Measurements from ENCODE around the gene ADAMTSL5.

Gene ADAMTSL5

GRCh38 chr19:1483979-1484428, 28.8 kb downstream of the ADAMTSL5 start:
- TF ChIP-seq ZBTB7A (IDR thresholded peaks at IDR 0.05; ENCODE audit: low read depth) (no peak), FOXM1 (IDR thresholded peaks at IDR 0.05; ENCODE audit: borderline replicate concordance, low read depth) (no peak), RAD21 (IDR thresholded peaks at IDR 0.05; ENCODE audit: low read depth) (no peak), NFIC (IDR thresholded peaks at IDR 0.05) (no peak), TEAD4 (IDR thresholded peaks at IDR 0.05) (no peak), CEBPB (IDR thresholded peaks at IDR 0.05) (no peak), REST (IDR thresholded peaks at IDR 0.05; ENCODE audit: low read depth) (no peak), EGR1 (IDR thresholded peaks at IDR 0.05) (no peak), TCF12 (IDR thresholded peaks at IDR 0.05; ENCODE audit: low read depth) (no peak), TAF1 (IDR thresholded peaks at IDR 0.05; ENCODE audit: low read depth) (no peak), EP300 (IDR thresholded peaks at IDR 0.05; ENCODE audit: borderline replicate concordance) (no peak), YY1 (IDR thresholded peaks at IDR 0.05; ENCODE audit: low read depth) (no peak), MAX (IDR thresholded peaks at IDR 0.05) (no peak), CREB1 (IDR thresholded peaks at IDR 0.05; ENCODE audit: low read depth) (no peak), USF1 (IDR thresholded peaks at IDR 0.05) (no peak)

GRCh38 chr19:1483131-1483978, 29.5 kb downstream of the ADAMTSL5 start:
- TF ChIP-seq EP300 (IDR thresholded peaks at IDR 0.05; ENCODE audit: borderline replicate concordance) (no peak), TCF12 (IDR thresholded peaks at IDR 0.05; ENCODE audit: low read depth) (no peak), RAD21 (IDR thresholded peaks at IDR 0.05; ENCODE audit: low read depth) (no peak), CREB1 (IDR thresholded peaks at IDR 0.05; ENCODE audit: low read depth) (no peak), ZBTB7A (IDR thresholded peaks at IDR 0.05; ENCODE audit: low read depth) (no peak)

GRCh38 chr19:1482361-1483130, 30.3 kb downstream of the ADAMTSL5 start:
- TF ChIP-seq MAX (IDR thresholded peaks at IDR 0.05), result no peak
- TF ChIP-seq CEBPB (IDR thresholded peaks at IDR 0.05), result no peak
- no peak for TF ChIP-seq TCF12 (IDR thresholded peaks at IDR 0.05; ENCODE audit: low read depth)
- TF ChIP-seq NFIC (IDR thresholded peaks at IDR 0.05), result no peak
- no peak for TF ChIP-seq YY1 (IDR thresholded peaks at IDR 0.05; ENCODE audit: low read depth)
- peak; percentile 25; the same call in 1 of the 2 replicates for TF ChIP-seq REST (IDR thresholded peaks at IDR 0.05; ENCODE audit: low read depth)
- no peak for TF ChIP-seq EGR1 (IDR thresholded peaks at IDR 0.05)
- no peak for TF ChIP-seq FOXM1 (IDR thresholded peaks at IDR 0.05; ENCODE audit: borderline replicate concordance, low read depth)

GRCh38 chr19:1481893-1482360, 30.9 kb downstream of the ADAMTSL5 start:
- no peak for TF ChIP-seq NFIC (IDR thresholded peaks at IDR 0.05)
- no peak for TF ChIP-seq FOXM1 (IDR thresholded peaks at IDR 0.05; ENCODE audit: borderline replicate concordance, low read depth)
- TF ChIP-seq EP300 (IDR thresholded peaks at IDR 0.05; ENCODE audit: borderline replicate concordance), result no peak
- no peak for TF ChIP-seq ZBTB7A (IDR thresholded peaks at IDR 0.05; ENCODE audit: low read depth)

- no peak for TF ChIP-seq YY1 (IDR thresholded peaks at IDR 0.05; ENCODE audit: low read depth)
These were observed 31.5 kb downstream of the ADAMTSL5 start for GRCh38 chr19:1481224-1481892.
